ENCODE measurements around the gene IQSEC1. TPM values are rescaled to one million over a fixed set of nuclear protein-coding genes. Genes with fewer than 3 reads are reported as not detected.

The IQSEC1 gene
- total and polyA plus RNA-seq, 10 of the 15 experiments (the other 5 are each of a cell fraction or from before 2014, with no cell fraction given): 0.92 to 55.2 (median 8.5) TPM

GRCh38 chr3:12999147-13000140 is 73.8 kb downstream of the IQSEC1 start (continued):
- TF ChIP-seq, protein P1, sequence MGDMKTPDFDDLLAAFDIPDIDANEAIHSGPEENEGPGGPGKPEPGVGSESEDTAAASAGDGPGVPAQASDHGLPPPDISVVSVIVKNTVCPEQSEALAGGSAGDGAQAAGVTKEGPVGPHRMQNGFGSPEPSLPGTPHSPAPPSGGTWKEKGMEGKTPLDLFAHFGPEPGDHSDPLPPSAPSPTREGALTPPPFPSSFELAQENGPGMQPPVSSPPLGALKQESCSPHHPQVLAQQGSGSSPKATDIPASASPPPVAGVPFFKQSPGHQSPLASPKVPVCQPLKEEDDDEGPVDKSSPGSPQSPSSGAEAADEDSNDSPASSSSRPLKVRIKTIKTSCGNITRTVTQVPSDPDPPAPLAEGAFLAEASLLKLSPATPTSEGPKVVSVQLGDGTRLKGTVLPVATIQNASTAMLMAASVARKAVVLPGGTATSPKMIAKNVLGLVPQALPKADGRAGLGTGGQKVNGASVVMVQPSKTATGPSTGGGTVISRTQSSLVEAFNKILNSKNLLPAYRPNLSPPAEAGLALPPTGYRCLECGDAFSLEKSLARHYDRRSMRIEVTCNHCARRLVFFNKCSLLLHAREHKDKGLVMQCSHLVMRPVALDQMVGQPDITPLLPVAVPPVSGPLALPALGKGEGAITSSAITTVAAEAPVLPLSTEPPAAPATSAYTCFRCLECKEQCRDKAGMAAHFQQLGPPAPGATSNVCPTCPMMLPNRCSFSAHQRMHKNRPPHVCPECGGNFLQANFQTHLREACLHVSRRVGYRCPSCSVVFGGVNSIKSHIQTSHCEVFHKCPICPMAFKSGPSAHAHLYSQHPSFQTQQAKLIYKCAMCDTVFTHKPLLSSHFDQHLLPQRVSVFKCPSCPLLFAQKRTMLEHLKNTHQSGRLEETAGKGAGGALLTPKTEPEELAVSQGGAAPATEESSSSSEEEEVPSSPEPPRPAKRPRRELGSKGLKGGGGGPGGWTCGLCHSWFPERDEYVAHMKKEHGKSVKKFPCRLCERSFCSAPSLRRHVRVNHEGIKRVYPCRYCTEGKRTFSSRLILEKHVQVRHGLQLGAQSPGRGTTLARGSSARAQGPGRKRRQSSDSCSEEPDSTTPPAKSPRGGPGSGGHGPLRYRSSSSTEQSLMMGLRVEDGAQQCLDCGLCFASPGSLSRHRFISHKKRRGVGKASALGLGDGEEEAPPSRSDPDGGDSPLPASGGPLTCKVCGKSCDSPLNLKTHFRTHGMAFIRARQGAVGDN (IDR thresholded peaks at IDR 0.05): peak; percentile 54; the same call in 1 of the 2 replicates
- TF ChIP-seq SUZ12 (IDR thresholded peaks at IDR 0.05; ENCODE audit: unreplicated experiment): no peak
- TF ChIP-seq IRF3 (IDR thresholded peaks at IDR 0.05): no peak
- TF ChIP-seq, protein P2, sequence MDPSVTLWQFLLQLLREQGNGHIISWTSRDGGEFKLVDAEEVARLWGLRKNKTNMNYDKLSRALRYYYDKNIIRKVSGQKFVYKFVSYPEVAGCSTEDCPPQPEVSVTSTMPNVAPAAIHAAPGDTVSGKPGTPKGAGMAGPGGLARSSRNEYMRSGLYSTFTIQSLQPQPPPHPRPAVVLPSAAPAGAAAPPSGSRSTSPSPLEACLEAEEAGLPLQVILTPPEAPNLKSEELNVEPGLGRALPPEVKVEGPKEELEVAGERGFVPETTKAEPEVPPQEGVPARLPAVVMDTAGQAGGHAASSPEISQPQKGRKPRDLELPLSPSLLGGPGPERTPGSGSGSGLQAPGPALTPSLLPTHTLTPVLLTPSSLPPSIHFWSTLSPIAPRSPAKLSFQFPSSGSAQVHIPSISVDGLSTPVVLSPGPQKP (IDR thresholded peaks at IDR 0.05; ENCODE audit: low read depth, low read length): no peak
- no peak for TF ChIP-seq SREBF1 (IDR thresholded peaks at IDR 0.05; ENCODE audit: low read length)
- TF ChIP-seq YY1 (IDR thresholded peaks at IDR 0.05; ENCODE audit: low read depth, low read length): no peak
- no peak for TF ChIP-seq ESRRA (IDR thresholded peaks at IDR 0.05; ENCODE audit: low read length)
- TF ChIP-seq RFX5 (IDR thresholded peaks at IDR 0.05; ENCODE audit: low read depth, low read length): no peak
- no peak for TF ChIP-seq PAX8 (IDR thresholded peaks at IDR 0.05)
- TF ChIP-seq CHD1 (IDR thresholded peaks at IDR 0.05; ENCODE audit: low read depth, low read length): no peak
- TF ChIP-seq, protein P3, sequence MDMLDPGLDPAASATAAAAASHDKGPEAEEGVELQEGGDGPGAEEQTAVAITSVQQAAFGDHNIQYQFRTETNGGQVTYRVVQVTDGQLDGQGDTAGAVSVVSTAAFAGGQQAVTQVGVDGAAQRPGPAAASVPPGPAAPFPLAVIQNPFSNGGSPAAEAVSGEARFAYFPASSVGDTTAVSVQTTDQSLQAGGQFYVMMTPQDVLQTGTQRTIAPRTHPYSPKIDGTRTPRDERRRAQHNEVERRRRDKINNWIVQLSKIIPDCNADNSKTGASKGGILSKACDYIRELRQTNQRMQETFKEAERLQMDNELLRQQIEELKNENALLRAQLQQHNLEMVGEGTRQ (IDR thresholded peaks at IDR 0.05; ENCODE audit: borderline replicate concordance, low read depth, low read length): no peak; the same call in 1 of the 2 replicates
- TF ChIP-seq ZBTB4 (CRISPR knock-in tag; IDR thresholded peaks at IDR 0.05): no peak
- TF ChIP-seq IKZF1 (conservative IDR thresholded peaks at IDR 0.05): peak; percentile 77
- TF ChIP-seq HDGF (IDR thresholded peaks at IDR 0.05): no peak
- peak; percentile 70; the same call in 1 of the 2 replicates for TF ChIP-seq RAD51 (IDR thresholded peaks at IDR 0.05)
- TF ChIP-seq BCL11A (IDR thresholded peaks at IDR 0.05; ENCODE audit: low read depth, low read length): no peak

Measured in GM12878 (cell line).